Measurements from ENCODE around the gene MN1. TPM values are rescaled to one million over a fixed set of nuclear protein-coding genes. Genes with fewer than 3 reads are reported as not detected.

Gene MN1
- total RNA-seq, 3 donors from 2014 or later: 2.0 to 4.7 (median 3.2) TPM

DNA sequence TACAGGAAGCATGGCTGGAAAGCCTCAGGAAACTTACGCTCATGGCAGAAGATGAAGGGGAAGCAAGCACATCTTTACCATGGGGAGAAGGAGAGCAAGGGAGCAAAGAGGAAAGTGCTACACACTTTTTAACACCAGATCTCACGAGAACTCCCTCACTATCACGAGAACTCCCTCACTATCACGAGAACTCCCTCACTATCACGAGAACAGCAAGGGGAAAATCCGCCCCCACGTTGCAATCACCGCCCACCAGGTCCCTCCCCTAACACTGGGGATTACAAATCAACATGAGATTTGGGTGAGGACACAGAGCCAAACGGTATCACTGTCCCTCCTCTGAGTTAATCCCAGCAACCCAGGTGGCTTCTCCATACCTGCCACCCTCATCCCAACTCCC lies 84.5 kb downstream of the MN1 start:
- intact Hi-C loops (cut with DNase I; ENCODE audit: low total_unique reads): no loop called here
- no peak for TF ChIP-seq POLR2A (IDR thresholded peaks at IDR 0.05)
- TF ChIP-seq, protein P1, sequence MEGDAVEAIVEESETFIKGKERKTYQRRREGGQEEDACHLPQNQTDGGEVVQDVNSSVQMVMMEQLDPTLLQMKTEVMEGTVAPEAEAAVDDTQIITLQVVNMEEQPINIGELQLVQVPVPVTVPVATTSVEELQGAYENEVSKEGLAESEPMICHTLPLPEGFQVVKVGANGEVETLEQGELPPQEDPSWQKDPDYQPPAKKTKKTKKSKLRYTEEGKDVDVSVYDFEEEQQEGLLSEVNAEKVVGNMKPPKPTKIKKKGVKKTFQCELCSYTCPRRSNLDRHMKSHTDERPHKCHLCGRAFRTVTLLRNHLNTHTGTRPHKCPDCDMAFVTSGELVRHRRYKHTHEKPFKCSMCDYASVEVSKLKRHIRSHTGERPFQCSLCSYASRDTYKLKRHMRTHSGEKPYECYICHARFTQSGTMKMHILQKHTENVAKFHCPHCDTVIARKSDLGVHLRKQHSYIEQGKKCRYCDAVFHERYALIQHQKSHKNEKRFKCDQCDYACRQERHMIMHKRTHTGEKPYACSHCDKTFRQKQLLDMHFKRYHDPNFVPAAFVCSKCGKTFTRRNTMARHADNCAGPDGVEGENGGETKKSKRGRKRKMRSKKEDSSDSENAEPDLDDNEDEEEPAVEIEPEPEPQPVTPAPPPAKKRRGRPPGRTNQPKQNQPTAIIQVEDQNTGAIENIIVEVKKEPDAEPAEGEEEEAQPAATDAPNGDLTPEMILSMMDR (IDR thresholded peaks at IDR 0.05): no peak
- TF ChIP-seq POLR2AphosphoS5 (IDR thresholded peaks at IDR 0.05): no peak
- Histone ChIP-seq H3K9me3 (peaks cover 0 to 3% of the 10 kb centered on the region in 2 donors), H3K36me3 (no peaks in the 10 kb centered on the region), H3K27ac (no peak overlapping the region), H3K4me1 (no peaks in the 10 kb centered on the region), H3K4me3 (no peak overlapping the region), H3K27me3 (peaks cover 0 to 10% of the 10 kb centered on the region in 2 donors)
- DNase-seq (ENCODE audit: low spot score in 2 of 2): no peak

DNA sequence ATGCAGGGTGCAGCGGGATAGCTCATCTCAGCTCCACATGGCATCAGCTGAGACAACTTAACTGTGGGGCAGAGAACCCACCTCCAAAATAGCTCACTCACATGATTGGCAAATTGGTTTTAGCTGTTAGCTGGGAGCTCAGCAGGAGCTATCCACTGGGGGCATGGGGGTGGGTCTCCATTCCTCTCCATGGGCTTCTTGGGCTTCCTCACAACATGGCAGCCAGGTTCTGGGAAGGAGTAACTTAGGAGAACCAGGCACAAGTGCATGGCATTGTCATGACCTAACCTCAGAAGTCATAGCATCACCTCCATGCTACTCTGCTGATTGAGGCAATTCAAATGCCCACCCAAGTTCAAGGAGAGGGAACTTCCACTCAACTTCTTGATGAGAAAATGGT lies 85.5 kb downstream of the MN1 start:
- Histone ChIP-seq H3K4me1 (no peaks in the 10 kb centered on the region), H3K4me3 (no peak overlapping the region), H3K27ac (no peak overlapping the region), H3K36me3 (no peaks in the 10 kb centered on the region), H3K27me3 (peaks cover 0 to 10% of the 10 kb centered on the region in 2 donors), H3K9me3 (peaks cover 0 to 3% of the 10 kb centered on the region in 2 donors)
- TF ChIP-seq POLR2AphosphoS5 (IDR thresholded peaks at IDR 0.05) (no peak), POLR2A (IDR thresholded peaks at IDR 0.05) (no peak)
- TF ChIP-seq, protein P1 (IDR thresholded peaks at IDR 0.05): no peak
- intact Hi-C loops (cut with DNase I; ENCODE audit: low total_unique reads): no loop called here
- no peak for DNase-seq (ENCODE audit: low spot score in 2 of 2)

DNA sequence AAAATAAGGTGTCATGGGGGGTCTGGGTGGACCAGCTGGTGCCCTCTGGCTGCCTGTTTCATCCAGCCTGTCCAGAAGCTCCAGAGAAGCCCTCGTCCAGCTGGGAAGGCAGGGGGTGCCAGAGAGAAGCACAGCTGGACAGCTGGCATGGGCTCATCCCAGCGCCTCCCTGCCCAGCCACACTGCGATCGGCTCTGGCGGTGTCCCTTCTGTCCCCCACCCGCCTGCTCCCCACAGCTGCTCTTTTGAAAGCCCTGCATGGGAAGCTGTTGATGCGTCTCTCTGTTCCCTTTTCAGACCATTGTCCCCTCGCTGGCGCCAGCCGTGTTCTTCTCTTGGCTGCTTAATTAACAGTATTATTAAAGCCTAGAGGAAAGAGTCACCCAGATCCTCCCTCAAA lies 86.5 kb downstream of the MN1 start:
- Histone ChIP-seq H3K36me3 (no peaks in the 10 kb centered on the region), H3K4me1 (no peaks in the 10 kb centered on the region), H3K27ac (no peak overlapping the region), H3K4me3 (no peak overlapping the region), H3K9me3 (peaks cover 0 to 3% of the 10 kb centered on the region in 2 donors), H3K27me3 (peaks cover 0 to 10% of the 10 kb centered on the region in 2 donors)
- intact Hi-C loops (cut with DNase I; ENCODE audit: low total_unique reads): no loop called here
- TF ChIP-seq POLR2AphosphoS5 (IDR thresholded peaks at IDR 0.05): no peak
- no peak for TF ChIP-seq POLR2A (IDR thresholded peaks at IDR 0.05)
- TF ChIP-seq, protein P1 (IDR thresholded peaks at IDR 0.05): no peak
- no peak for DNase-seq (ENCODE audit: low spot score in 2 of 2)

DNA sequence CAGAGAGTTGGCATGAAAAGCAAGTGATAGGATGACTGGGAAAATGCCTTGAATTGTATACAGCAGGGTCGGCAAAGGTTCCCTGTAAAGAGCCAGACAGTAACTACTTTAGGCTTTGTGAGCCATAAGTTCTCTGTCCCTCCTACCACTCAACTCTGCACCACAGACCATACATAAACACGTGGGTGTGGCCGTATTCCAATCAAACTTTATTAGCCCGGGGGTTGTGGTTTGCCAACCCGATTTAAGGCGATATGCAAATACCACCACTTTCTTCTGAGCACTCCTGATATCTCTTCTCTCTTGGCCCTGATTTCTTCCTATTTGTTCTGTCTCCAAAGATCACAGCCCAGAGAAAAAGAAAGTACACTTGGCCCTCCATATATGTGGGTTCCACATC lies 87.5 kb downstream of the MN1 start:
- Histone ChIP-seq H3K4me3 (no peak overlapping the region), H3K27ac (no peak overlapping the region), H3K4me1 (no peaks in the 10 kb centered on the region), H3K27me3 (peaks cover 0 to 10% of the 10 kb centered on the region in 2 donors), H3K36me3 (no peaks in the 10 kb centered on the region), H3K9me3 (peaks cover 0 to 3% of the 10 kb centered on the region in 2 donors)
- TF ChIP-seq, protein P1 (IDR thresholded peaks at IDR 0.05): no peak
- TF ChIP-seq POLR2AphosphoS5 (IDR thresholded peaks at IDR 0.05): no peak
- no peak for TF ChIP-seq POLR2A (IDR thresholded peaks at IDR 0.05)
- DNase-seq (ENCODE audit: low spot score in 2 of 2): no peak
- intact Hi-C loops (cut with DNase I; ENCODE audit: low total_unique reads): no loop called here

DNA sequence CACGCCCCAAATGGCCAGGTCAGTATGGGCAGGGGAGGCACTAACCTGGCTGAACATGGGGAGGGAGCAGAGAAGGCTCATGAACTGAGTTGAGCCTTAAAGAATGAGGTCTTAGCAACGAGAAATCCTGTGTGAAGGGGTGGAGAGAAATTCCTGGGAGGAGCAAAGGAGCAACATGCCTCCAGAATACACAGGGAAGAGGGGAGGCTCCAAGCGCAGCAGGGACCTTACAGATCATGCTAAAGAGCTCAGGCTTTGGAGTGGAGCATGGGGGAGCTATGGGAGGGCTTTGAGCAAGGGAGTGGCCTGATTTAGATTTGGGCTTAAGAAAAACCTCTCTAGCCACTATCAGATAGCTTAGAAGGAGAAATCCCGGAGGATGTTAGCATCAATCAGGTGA lies 88.1 kb downstream of the MN1 start:
- no peak for DNase-seq (ENCODE audit: low spot score in 2 of 2)
- Histone ChIP-seq H3K4me3 (no peak overlapping the region), H3K36me3 (no peaks in the 10 kb centered on the region), H3K4me1 (no peaks in the 10 kb centered on the region), H3K9me3 (peaks cover 0 to 3% of the 10 kb centered on the region in 2 donors), H3K27me3 (peaks cover 0 to 10% of the 10 kb centered on the region in 2 donors), H3K27ac (no peak overlapping the region)
- TF ChIP-seq POLR2AphosphoS5 (IDR thresholded peaks at IDR 0.05) (no peak), POLR2A (IDR thresholded peaks at IDR 0.05) (no peak)
- TF ChIP-seq, protein P1 (IDR thresholded peaks at IDR 0.05): no peak
- intact Hi-C loops (cut with DNase I; ENCODE audit: low total_unique reads): no loop called here

All from breast epithelium (tissue), 4 donors.